Amniotic stem cell (primary cell): ENCODE measurements around the gene SYT17.

Source experiments
- DNase-seq: peaks from one replicate; lab custom pipeline; 2025; lab: John Stamatoyannopoulos, UW

Gene SYT17

DNA sequence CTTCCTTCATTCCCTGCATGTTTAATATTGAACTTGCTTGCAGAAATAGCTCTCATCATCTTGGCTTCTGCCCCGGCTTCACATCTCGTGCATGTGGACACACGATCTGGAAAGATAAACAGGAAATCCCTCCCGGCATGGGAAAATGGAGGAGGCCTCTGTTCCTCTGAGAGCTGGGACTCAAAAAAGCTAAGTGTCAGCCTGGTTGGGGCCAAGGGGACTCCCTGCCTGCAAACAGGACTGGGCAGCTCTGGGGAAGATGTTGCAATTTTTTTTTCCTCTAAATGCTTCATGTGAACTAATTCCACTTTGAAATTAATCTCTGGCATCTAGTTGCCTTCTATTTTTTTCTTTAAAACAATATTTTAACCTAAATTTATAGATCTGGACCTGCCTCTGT is 29.4 kb upstream of the SYT17 start:
- DNase-seq: no peak

DNA sequence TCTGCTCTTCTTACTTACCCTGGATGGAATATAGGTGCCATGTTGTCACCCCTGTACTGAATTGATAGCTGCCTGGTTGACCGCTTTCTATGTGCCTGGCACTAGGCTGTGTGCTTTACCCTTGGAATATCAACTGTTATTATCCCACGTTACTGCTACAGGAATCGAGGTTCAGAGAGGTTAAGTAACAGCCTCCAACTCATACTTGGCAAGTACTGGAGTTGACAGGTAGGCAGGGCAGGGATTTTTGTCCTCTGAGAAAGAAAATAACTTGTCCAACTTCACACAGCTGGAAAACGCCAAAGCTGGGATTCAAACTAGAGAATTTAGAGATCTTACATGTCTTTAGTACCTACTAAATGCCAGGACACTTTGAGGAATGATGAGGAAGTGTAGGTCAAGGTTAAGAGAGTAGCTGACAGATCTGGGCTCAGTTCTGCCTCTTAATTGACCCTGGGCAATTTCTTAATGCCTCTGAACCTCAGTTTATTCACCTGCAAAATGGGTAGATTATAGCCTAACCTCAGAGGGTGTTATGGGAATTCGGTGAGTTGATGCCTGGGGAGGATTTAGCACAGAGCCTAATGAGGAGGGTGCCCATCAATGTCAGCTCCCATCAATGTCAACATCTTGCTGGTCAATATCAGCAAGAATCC is 28.5 kb upstream of the SYT17 start:
- DNase-seq: no peak

DNA sequence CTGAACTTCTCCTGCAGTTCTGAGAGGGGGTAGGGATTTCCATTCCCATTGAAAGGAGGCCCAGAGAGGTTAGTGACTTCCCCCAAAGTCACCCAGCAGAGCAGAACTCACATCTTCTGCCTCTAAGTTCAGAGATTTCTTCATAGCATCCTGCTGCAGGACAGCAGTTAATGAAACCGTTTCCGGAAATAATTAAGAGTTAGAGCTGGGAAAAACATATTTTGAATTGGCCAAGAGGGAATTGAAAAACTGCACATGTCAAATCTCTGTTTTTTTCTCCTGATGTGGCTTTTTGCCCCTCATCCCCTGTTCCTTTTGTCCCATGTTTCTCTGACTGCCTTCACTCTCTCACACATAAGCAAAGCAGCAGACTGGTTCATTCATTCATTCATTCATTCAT is 27.6 kb upstream of the SYT17 start:
- no peak for DNase-seq

DNA sequence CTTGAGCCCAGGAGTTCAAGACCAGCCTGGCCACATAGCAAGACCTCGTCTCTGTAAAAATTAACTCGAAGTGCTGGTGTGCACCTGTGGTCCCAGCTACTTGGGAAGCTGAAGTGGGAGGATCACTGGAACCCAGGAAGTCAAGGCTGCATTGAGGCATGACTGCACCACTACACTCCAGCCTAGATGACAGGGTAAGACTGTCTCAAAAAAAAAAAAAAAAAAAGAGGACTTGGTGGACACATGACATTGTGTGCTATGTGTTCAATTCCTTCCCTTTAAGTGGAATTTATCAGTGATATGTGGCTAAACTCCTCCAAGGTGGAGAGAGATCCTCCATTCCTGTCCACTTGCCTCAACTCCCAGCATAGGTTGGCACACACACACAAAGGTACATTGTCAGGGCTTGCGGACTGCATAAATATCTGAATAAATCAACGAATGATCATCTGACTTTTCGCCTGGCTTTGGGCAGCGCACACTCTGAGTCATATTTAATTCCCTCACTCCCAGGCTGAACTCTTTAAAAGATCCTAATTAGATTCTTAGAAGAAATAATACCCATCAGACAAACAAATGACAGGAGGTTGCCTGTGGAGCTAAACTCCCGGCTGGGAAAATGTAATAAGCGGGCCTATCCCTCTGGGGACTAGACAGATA is 25.0 kb upstream of the SYT17 start:
- no peak for DNase-seq

DNA sequence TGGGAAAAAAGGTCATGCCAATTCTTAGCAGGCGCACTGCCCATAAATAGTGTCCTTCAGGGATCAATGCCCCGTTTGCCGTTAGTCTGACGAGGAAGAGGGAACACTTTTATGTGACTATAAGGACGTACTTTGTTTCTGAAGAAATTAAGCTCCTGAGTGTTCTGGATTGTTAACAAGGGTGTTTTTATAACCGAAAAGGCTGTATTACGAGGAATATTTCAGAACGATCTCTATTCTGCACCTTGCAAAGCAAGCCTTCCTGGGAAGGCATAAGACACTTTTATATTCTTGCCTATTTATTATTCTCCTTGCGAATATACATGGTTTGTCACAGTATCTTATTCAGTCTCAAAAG is 24.5 kb upstream of the SYT17 start:
- no peak for DNase-seq

DNA sequence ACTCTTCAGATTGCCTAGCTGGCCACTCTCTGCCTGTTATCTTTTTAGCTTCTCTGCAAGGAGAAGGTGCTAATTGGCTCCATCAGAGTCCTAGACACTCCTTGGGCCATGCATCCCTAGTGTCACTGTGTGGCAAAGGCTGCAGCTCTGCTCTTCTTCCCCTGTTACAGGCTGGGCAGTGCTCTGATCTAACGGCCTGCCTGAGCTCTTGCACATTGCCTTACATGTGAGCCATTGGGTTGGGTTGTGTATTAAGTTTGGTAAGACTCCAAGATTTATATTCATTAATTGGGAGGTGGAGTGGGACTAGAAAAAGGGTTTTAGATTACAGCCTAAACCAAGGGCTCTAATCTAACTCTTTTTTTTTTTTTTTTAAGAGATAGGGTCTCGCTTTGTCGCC is 23.0 kb upstream of the SYT17 start:
- no peak for DNase-seq

DNA sequence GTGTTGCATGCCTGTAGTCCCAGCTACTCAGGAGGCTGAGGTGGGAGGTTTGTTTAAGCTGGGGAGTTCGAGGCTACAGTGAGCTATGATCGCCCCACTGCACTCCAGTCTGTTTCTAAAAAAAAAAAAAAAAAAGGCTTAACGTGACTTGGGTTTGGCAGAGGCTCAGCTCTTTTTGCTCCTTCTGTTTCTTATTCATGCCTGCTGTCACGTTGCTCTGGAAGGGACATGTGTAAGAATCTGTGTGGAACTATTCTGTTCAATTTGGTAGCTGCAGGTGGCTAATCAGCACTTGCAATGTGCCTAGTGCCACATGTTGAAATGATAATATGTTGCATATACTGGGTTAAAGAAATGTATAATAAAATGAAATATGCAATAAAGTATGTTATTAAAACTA is 20.9 kb upstream of the SYT17 start:
- DNase-seq: no peak

DNA sequence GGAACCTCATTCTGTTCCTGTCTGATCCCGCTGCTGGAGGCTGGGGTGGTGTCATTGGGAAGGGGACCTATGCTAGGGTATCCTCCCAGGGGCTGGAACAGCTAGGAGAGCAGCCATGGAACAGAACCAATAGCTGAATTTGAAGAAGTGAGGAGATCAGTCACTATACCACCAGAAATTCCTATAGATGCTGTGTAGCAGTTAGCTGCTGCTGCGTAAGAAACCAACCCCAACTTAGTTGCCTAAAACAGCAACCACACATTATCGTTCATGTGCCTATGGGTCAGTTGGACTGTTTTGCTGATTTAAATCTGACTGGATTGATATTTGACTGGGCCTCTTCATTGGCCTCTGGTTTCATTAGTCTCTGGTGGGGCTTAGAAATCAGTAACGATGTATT is 20.4 kb upstream of the SYT17 start:
- DNase-seq: no peak

DNA sequence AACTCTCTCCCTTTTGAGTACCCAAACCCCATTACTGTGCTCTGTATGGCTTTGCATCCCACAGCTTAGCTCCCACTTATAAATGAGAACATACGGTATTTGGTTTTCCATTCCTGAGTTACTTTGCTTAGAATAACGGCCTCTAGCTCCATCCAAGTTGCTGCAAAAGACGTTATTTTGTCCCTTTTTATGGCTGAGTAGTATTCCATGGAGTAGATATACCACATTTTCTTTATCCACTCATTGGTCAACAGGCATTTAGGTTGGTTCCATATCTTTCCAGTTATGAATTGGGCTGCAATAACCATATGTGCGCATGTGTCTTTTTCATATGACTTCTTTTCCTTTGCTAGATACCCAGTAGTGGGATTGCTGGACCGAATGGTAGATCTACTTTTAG is 19.9 kb upstream of the SYT17 start:
- no peak for DNase-seq

DNA sequence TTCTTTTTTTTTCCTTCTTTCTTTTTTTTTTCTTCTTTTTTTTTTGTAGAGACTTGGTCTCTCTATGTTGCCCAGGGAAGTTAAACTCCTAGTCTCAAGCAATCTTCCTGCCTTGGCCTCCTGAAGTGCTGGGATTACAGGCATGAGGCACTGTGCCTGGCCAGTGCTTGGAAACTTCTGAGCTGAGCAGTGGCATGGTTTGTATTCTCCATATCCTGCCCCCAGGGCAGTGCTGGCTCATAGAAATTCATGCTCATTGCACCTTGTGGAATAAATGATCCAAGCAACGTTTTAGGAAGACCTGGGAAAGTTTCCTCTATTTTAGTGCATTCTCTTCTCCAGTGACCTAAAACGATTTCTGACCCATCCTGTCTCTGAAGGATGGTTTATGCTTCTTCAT is 16.7 kb upstream of the SYT17 start:
- no peak for DNase-seq

DNA sequence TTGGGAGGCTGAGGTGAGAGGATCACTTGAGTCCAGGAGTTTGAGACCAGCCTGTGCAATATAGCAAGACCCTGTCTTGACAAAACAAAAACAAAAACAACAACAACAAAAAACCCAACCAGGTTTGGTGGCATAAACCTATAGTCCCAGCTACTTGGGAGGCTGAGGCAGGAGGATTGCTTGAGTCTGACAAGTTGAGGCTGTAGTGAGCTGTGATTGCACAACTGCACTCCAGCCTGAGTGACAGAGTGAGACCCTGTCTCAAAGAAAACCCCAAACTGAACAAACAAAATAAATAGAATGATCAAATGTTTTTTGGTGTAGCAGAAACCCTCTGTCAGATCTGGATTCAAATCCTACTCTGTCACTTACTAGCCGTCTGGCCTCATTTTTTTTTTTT is 16.0 kb upstream of the SYT17 start:
- DNase-seq: no peak

DNA sequence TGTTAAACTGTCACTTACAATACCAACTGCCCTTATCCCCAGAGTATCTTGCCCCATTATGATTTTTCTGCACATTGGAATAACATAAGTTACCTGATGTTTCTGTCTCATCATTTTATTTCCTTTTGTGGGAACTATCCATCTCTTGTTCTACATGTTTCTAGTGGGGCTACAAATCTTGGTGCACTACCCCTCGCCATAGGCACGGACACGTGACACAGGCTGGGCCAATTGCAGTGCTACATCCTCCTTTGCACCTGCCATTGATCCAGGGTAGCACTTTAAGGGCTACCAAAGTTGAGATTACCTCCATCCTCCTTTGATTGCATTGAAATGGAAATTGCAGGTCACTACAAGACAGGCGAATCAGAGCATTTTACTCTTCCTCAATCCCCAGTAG is 14.2 kb upstream of the SYT17 start:
- DNase-seq: no peak

DNA sequence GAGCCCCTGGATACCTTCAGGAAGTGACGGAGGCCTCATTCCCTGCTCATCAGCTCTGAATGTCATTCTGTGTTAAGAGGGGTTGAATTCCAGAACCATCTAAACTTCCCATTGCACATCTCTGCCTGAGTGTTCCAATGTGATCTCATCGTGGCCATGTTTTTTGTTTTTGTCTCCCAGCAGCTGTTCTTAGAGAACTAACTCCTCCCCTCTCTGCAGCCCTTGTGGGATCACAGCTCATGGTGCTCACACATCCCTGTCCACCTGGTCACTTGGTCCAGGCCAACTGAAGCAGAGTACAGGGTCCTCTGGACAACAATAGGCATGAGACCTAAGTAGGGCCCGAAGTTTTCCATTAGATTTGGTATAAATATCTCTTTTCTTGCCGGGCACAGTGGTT is 6.0 kb upstream of the SYT17 start:
- no peak for DNase-seq

DNA sequence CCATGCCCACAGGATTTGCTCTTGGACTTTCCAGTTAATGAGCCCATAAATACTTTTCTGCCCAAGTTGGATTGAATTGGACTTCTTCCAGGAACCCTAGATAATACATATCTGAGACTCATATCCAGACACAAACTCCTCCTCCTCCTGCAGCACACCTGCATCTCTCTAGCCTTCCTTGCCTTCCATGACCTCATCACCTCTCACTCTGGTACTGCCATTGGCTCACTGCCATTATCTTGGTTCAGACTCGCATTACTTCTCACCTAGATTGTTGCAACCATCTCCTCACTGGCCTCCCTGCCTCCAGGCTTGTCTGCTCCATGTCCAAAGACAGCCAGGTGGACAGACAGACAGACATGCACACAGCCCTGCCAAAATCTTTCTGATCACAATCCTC is 4.8 kb upstream of the SYT17 start:
- DNase-seq: no peak

DNA sequence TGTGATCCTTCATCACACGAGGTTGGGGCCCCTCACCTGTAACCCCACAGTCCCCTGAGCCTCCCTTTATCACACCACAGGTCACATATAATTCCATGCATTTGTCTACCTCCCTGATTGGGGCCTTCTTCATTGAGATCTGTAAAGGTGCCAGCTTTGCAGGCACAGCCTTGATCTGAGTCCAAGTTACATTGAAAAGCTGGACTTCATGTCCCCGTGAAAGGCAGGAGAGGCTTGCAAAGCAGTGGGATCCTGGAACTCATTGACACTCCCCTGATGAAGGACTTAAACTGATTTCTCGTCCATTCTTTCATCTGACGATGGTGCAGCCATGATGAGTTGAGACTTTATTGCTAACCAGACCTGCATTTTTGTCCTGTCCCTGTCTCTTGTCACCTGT is 3.8 kb upstream of the SYT17 start:
- DNase-seq: no peak

DNA sequence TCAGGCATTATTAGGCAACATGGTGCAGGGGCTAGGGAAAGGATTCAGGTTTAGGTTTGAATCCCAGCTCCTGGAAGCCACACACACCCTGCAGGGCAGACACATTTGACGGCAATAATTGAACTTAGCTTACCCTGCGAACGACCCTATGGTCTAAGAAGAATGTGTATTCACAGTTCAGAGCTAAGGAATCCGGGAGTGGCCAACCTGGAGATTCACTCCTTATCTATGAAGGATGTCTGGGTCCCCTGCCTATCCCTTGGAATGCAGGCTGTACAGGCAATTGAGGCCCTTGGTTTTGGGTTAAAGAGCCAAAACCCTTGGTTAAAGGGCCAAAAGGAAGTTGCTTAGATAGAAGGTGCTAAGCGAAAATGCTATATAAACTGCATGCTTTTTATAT is 2.9 kb upstream of the SYT17 start:
- no peak for DNase-seq

DNA sequence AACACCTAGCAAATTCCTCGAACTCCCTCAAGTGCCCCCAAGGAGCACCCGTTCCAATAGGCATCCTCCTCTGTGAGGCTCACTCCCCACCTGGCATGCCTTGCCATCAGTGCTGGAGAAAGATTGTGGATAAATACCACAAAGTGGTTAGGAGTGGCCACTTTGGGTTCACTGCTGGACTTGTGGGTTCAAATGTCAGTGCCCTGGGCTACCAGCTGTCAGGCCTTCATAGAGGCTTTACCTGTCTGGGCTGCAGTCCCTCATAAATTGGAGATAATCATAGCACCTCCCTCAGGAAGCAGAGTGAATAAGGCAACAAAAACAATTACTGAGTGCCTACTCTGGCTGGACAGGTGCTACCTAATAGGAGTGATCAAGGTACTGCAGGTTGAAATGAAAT is 1.5 kb upstream of the SYT17 start:
- no peak for DNase-seq

DNA sequence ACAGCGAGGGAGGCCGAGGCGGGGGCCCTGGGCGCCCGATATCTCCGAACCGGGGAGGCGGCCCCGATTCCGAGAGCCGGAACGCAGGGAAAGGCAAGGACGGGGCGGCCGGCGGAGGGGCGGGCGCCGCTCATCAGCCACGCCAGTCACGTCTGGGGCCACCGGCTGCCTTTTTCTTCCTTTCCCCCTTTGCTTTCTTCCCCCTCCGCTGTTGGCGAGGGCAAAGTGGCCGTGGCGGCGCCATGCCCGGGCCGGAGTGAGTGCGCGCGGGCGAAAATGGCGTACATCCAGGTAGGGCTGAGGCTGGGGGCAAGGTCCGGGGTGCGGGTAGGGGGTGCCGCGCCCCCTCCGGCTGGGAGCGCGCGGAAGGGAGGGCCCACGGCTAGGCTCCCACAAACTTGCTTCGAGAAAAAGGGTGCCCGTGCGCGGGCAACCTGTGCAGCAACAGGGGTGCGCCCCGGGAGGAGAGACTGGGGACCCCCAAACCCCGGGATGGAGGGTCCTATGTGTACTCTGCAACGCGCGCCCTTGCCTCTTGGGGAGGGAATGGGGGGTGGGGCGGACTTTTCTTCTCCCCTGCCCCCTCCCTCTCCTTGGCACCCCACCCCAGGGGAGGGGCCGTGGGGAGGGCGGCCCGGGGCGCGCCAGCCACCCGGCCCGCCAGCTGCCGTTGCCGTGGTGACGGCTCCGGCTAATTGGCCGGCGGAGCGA is 486 bp downstream of the SYT17 start:
- DNase-seq: no peak

DNA sequence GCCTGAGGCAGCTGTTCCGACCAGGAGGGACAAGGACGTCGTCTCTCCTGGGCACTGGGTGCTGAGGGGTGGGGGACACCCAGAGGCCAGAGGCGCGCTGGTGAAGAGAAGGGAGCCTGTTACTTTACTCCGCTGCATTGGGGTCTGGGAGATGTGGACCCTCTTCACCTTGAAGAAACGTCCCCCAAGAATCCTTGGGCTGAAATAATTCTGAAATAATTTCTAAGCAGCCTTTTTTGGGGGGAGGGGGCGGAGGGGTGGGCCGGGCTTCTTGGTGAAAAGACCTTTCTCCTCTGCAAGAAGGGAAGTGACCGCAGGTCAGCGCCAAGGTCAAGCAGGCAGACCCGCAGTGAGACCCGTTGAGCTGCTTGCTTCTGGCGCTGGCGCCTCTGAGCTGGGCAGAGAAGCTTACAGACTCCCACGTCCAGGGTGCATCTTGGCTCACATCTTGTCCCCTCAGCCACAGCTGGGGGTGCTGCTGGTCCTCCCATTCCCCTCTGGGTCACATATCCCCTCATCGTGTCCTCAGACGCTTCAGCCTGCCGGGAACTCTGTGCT is 1.1 kb downstream of the SYT17 start:
- no peak for DNase-seq

DNA sequence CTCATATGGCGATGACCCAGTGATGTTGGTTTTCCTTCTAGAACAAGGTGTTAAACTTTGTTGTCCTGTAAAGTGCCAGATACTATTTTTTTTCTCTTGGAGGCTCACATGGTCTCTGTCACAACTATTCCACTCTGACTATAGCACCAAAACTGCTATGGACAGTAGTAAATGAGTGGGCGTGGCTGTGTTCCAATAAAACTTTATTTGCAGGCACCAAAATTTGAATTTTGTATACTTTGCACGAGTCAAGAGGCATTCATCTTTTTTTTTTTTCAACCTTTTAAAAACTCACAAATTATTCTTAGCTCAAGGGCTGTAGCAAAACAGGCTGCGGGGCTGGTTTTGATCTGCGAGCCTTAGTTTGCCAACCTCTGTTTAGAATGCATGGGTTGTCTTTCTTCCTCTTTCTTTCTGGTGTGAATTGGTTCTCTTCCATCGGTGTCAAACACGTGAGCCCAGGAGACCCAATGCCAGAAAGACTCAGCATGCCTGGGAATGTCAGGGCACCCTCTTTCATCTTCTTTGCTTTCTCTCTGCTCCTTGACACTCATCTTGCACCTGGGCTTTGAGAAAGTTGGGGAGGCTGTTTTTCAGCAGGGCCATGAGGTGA is 2.1 kb downstream of the SYT17 start:
- no peak for DNase-seq

DNA sequence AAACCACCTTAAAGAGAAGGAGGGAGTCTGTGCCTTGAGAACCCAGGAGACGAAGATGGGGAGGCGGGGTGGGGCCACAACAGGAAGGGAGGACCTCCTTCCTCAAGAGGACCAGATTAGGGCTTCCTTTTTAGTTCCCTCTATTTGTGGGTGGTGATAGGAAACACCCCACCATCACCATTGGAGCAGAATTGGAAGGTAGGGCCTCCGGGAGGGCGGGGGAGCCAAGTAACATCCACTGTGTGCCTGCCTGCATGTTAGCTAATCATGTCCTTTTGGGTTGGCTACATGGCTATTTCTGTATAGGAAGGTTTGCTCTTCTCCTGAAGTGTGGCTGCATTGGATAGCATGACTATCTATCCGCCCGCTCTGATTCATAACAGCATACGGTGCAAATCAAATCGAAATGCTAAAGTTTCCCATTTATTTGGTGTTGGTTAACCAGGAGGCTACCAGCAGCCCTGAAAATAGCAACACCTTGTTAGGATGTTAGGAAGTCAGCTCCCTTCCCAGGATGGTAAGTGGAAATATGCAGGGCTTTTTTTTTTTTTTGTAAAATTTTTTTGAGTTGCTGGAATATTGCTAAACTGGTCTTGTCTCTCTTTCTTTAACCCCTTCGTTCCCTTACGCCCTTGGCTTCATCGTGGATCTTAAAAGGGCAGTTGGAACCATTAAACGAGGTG is 4.2 kb downstream of the SYT17 start:
- DNase-seq: no peak

DNA sequence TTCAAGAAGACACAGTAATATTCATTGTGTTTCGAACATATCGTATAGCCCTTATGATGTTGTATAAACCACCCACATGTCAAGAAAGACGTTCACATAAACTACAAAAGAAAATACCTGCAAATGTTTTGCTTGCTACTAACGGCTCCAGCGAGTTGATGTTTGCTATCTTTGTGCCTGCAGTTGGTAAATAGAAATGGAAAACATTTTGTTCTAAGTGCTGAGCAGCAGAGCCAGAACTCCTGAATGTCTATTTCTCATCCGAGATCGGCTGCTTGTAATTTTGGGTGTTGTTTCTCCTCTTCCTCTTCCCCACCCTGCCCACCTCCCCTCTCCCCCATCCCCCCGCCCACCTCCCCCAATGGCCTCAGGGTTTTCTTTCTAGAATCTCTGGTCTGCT is 5.0 kb downstream of the SYT17 start:
- no peak for DNase-seq
